ENCODE results near the gene ZNF879.
A peak's percentile ranks its signal among the peaks of the same experiment; 100 is the strongest.

The ZNF879 gene

DNA sequence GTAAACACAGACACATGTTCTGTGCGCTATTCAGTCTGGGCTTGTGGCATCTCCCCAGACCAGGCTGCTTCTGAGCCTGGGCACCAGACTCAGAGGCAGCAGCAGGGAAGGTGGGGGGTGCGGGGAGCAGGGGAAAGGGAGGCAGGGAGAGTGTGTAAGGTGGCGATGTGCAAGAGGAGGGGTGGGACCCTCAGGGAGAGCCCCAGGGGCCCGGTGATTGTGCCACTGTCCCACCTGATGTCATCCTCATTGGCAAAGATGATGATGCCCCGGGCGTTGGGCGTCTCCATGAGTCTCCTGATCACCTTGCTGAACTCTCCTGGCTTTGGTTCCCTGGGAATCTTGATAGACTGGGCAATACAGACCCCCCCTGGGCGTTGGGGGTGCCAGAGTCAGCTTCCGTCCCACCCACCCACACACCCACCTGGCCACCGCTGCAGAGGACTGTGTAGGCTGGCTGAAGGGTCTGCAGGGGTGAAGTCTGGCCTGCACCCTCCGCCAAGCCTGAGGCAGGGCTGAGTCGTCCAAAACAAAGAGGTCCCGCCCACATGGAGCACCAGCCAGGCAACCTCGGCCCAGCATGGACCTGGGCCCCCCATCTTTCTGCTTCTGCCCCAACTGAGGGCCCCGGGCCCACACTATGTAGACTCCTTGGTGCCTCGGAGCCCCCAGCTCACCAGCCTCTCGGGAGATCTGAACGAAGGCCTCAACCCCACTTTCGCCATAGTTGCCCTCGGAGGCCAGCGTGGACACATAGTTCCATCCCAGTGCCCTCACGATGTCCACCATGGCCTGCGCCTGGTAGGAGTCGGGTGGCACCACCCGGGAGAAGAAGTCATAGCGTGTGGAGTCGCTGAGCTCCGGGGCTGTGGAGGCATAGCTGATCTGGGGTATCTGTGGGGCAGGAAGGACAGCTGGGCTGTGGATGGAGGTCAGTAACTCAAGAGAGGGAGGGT is 32.1 kb upstream of the ZNF879 start:
- Histone ChIP-seq H3K27ac (ENCODE audit: low read depth, low read length, severe bottlenecking) (no peak overlapping the region), H3K4me3 (ENCODE audit: extremely low read depth, insufficient read depth, low read length, poor library complexity, severe bottlenecking) (no peak overlapping the region), H3K4me1 (ENCODE audit: control insufficient read depth, insufficient read depth, low read length, poor library complexity, severe bottlenecking) (no peaks in the 10 kb centered on the region), H3K36me3 (ENCODE audit: control insufficient read depth, insufficient read depth, low read length) (no peaks in the 10 kb centered on the region), H3K9me3 (ENCODE audit: control insufficient read depth, low read length) (peaks cover 34% of the 10 kb centered on the region)
- WGBS, 2 experiments (ENCODE audit: insufficient coverage in 2 of 2), result 86 to 87% methylated on average over 19 to 24 of the region's 28 CpGs

DNA sequence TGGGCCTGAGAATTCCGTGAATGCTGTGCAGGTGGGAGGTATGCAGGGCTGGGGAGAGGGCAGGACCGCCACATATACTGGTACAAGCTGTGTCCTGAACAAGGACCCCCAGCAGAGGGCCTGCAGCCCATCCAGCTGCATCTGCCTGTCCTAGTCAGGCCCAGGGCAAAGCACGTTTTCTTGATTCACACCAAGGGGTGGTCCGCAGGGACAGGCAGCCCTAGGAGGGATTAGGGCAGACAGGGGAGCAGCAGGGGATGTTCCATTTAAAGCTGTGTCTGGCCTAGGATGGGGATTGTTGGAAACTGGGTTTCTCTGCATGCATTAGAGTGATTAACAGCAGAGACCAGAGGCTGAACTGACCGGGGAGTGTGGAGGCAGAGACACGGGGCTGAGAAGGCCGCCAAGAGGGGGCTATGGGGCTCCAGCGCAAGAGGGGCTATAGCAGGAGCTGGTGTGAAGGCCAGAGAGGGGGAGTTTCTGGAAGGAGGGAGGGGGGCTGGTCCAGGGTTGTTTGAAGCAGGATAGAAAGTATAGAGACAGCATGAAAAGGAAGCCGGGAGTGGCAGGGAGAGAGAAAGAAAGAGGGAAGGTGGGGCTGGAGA is 31.2 kb upstream of the ZNF879 start:
- Histone ChIP-seq H3K4me3 (ENCODE audit: extremely low read depth, insufficient read depth, low read length, poor library complexity, severe bottlenecking) (no peak overlapping the region), H3K4me1 (ENCODE audit: control insufficient read depth, insufficient read depth, low read length, poor library complexity, severe bottlenecking) (no peaks in the 10 kb centered on the region), H3K27ac (ENCODE audit: low read depth, low read length, severe bottlenecking) (no peak overlapping the region), H3K36me3 (ENCODE audit: control insufficient read depth, insufficient read depth, low read length) (no peaks in the 10 kb centered on the region), H3K9me3 (ENCODE audit: control insufficient read depth, low read length) (peaks cover 30% of the 10 kb centered on the region)
- 65% methylated on average over 7 to 9 of the region's 9 CpGs for WGBS, 2 experiments (ENCODE audit: insufficient coverage in 2 of 2)

GRCh38 chr5:178993236-178993765 is 30.3 kb upstream of the ZNF879 start:
- no peak overlapping the region for H3K4me3 ChIP-seq (ENCODE audit: extremely low read depth, insufficient read depth, low read length, poor library complexity, severe bottlenecking)
- H3K9me3 ChIP-seq (ENCODE audit: control insufficient read depth, low read length), result peaks cover 28% of the 10 kb centered on the region
- WGBS, 2 experiments (ENCODE audit: insufficient coverage in 2 of 2), result 86 to 88% methylated on average over 16 to 18 of the region's 20 CpGs
- H3K27ac ChIP-seq (ENCODE audit: low read depth, low read length, severe bottlenecking), result no peak overlapping the region
- H3K36me3 ChIP-seq (ENCODE audit: control insufficient read depth, insufficient read depth, low read length), result no peaks in the 10 kb centered on the region
- no peaks in the 10 kb centered on the region for H3K4me1 ChIP-seq (ENCODE audit: control insufficient read depth, insufficient read depth, low read length, poor library complexity, severe bottlenecking)

DNA sequence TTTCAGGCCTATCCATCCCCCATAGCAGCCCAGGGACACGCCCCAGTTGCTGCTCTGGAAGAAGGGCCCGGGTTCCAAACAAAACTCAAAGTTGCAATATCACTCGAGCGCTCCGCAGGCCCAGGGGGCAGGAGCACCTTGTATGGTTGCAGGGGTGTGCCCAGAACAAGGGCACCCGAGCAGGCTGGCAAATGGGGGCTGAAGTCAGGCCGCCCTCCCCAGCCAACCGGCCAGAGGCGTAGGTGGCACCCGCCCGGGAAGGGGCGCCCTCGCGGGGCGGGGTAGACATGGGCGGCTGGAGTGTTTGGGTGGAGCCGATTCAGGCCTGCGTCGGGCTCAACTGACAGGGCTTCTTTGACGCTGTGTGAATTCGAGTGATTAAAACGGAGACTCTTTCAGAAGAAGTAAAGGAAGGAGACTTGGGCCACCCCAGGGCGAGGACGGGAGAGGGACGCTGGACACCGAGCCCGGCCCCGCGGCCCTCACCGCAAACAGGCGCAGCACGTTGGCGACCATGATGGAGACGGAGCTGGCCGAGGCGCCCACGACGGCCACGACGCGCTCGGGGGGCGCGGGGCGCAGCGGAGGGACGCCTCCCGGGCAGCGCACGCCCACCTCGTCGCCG is 29.5 kb upstream of the ZNF879 start:
- peaks cover 21% of the 10 kb centered on the region for H3K9me3 ChIP-seq (ENCODE audit: control insufficient read depth, low read length)
- H3K4me3 ChIP-seq (ENCODE audit: extremely low read depth, insufficient read depth, low read length, poor library complexity, severe bottlenecking), result no peak overlapping the region
- no peaks in the 10 kb centered on the region for H3K36me3 ChIP-seq (ENCODE audit: control insufficient read depth, insufficient read depth, low read length)
- no peak overlapping the region for H3K27ac ChIP-seq (ENCODE audit: low read depth, low read length, severe bottlenecking)
- H3K4me1 ChIP-seq (ENCODE audit: control insufficient read depth, insufficient read depth, low read length, poor library complexity, severe bottlenecking), result no peaks in the 10 kb centered on the region
- 44 to 51% methylated on average over 45 to 51 of the region's 53 CpGs for WGBS, 2 experiments (ENCODE audit: insufficient coverage in 2 of 2)

DNA sequence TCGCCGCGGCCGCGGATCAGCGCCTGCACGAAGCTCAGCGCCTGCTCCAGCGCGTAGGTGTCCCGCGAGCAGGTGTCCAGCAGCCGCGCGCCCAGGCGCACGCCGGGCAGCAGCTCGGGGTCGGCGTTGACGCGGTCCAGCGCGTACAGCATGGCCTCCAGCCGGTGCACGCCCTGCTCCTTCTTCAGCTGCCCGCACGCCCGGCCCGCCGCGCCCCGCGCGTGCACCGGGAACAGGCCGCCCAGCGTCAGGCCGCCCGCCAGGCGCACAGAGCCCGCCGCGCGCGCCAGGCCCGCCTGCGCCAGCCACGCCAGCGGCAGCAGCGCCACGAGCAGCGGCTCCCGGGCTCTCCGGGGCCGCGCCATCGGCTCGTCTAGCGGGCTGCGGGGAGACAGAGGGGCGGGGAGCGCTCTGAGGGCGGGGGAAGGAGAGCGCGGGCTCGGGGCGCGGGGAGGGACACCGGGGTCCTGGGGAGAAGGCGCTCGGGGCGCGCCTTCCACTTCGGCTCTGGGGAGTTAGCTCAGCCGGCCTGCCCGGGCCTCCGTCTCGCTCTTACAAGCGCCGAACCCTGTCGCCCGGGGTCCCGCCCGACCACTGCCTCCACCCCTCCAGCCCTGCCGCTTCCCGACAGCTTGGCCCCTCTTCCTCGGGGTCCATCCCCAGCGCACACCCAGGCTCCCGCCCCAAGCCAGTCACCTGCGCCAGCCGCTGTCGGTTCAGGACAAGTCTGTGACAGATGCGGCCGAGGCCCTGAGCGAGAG is 28.8 kb upstream of the ZNF879 start, which contains the start of gene GRM6:
Gene GRM6 (minus strand): TSS at position 741 of the 761 bp plus-strand sequence. CDS start 376 bp downstream, at position 365.
- 5 to 16% methylated on average over 61 to 75 of the region's 97 CpGs for WGBS, 2 experiments (ENCODE audit: insufficient coverage in 2 of 2)
- H3K36me3 ChIP-seq (ENCODE audit: control insufficient read depth, insufficient read depth, low read length), result no peaks in the 10 kb centered on the region
- H3K4me3 ChIP-seq (ENCODE audit: extremely low read depth, insufficient read depth, low read length, poor library complexity, severe bottlenecking), result peak within 1 kb of the TSS; percentile 21
- no peak within 1 kb of the TSS for H3K27ac ChIP-seq (ENCODE audit: low read depth, low read length, severe bottlenecking)
- no peaks in the 10 kb centered on the region for H3K4me1 ChIP-seq (ENCODE audit: control insufficient read depth, insufficient read depth, low read length, poor library complexity, severe bottlenecking)
- peaks cover 15% of the 10 kb centered on the region for H3K9me3 ChIP-seq (ENCODE audit: control insufficient read depth, low read length)

DNA sequence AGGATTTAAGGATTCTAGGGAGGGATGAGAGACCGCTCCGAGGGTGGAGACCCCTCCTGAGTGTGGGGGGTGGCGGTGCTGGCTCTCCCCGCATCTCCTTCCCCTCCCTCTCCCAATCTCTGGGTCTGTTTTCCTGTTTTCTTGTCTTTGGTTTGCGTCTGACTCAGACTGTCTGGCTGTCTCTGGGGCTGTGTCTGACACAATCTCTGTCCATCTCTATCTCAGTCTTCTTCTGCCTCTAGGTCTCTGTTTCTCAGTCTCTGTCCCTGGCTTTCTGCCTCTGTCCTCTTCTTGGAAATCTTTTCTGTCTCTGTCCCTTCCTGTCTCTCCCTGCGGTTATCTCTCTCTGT is 28.3 kb upstream of the ZNF879 start:
- WGBS, 2 experiments (ENCODE audit: insufficient coverage in 2 of 2), result 40 to 46% methylated on average over 3 to 4 of the region's 6 CpGs
- H3K9me3 ChIP-seq (ENCODE audit: control insufficient read depth, low read length), result peaks cover 15% of the 10 kb centered on the region
- no peak overlapping the region for H3K27ac ChIP-seq (ENCODE audit: low read depth, low read length, severe bottlenecking)
- H3K4me3 ChIP-seq (ENCODE audit: extremely low read depth, insufficient read depth, low read length, poor library complexity, severe bottlenecking), result peak overlapping the region; percentile 21
- H3K4me1 ChIP-seq (ENCODE audit: control insufficient read depth, insufficient read depth, low read length, poor library complexity, severe bottlenecking), result no peaks in the 10 kb centered on the region
- H3K36me3 ChIP-seq (ENCODE audit: control insufficient read depth, insufficient read depth, low read length), result no peaks in the 10 kb centered on the region

GRCh38 chr5:178996156-178996555 is 27.4 kb upstream of the ZNF879 start:
- peaks cover 21% of the 10 kb centered on the region for H3K9me3 ChIP-seq (ENCODE audit: control insufficient read depth, low read length)
- no peaks in the 10 kb centered on the region for H3K4me1 ChIP-seq (ENCODE audit: control insufficient read depth, insufficient read depth, low read length, poor library complexity, severe bottlenecking)
- no peak overlapping the region for H3K4me3 ChIP-seq (ENCODE audit: extremely low read depth, insufficient read depth, low read length, poor library complexity, severe bottlenecking)
- no peak overlapping the region for H3K27ac ChIP-seq (ENCODE audit: low read depth, low read length, severe bottlenecking)
- H3K36me3 ChIP-seq (ENCODE audit: control insufficient read depth, insufficient read depth, low read length), result no peaks in the 10 kb centered on the region
- WGBS, 2 experiments (ENCODE audit: insufficient coverage in 2 of 2), result 76 to 77% methylated on average over 5 to 8 of the region's 11 CpGs

GRCh38 chr5:178997191-178997590 is 26.4 kb upstream of the ZNF879 start:
- WGBS, 2 experiments (ENCODE audit: insufficient coverage in 2 of 2), result 79 to 80% methylated on average over 6 of the region's 6 CpGs
- Histone ChIP-seq H3K36me3 (ENCODE audit: control insufficient read depth, insufficient read depth, low read length) (no peaks in the 10 kb centered on the region), H3K27ac (ENCODE audit: low read depth, low read length, severe bottlenecking) (no peak overlapping the region), H3K4me3 (ENCODE audit: extremely low read depth, insufficient read depth, low read length, poor library complexity, severe bottlenecking) (no peak overlapping the region), H3K9me3 (ENCODE audit: control insufficient read depth, low read length) (peaks cover 15% of the 10 kb centered on the region), H3K4me1 (ENCODE audit: control insufficient read depth, insufficient read depth, low read length, poor library complexity, severe bottlenecking) (no peaks in the 10 kb centered on the region)

- Histone ChIP-seq H3K27ac (ENCODE audit: low read depth, low read length, severe bottlenecking) (no peak overlapping the region), H3K4me3 (ENCODE audit: extremely low read depth, insufficient read depth, low read length, poor library complexity, severe bottlenecking) (no peak overlapping the region), H3K4me1 (ENCODE audit: control insufficient read depth, insufficient read depth, low read length, poor library complexity, severe bottlenecking) (no peaks in the 10 kb centered on the region), H3K36me3 (ENCODE audit: control insufficient read depth, insufficient read depth, low read length) (no peaks in the 10 kb centered on the region), H3K9me3 (ENCODE audit: control insufficient read depth, low read length) (peaks cover 14% of the 10 kb centered on the region)
- 89 to 92% methylated on average over 13 of the region's 13 CpGs for WGBS, 2 experiments (ENCODE audit: insufficient coverage in 2 of 2)
Observed at GRCh38 chr5:178998441-178998840, 25.2 kb upstream of the ZNF879 start.

- H3K36me3 ChIP-seq (ENCODE audit: control insufficient read depth, insufficient read depth, low read length), result no peaks in the 10 kb centered on the region
- peaks cover 26% of the 10 kb centered on the region for H3K9me3 ChIP-seq (ENCODE audit: control insufficient read depth, low read length)
- no peak overlapping the region for H3K4me3 ChIP-seq (ENCODE audit: extremely low read depth, insufficient read depth, low read length, poor library complexity, severe bottlenecking)
- no peak overlapping the region for H3K27ac ChIP-seq (ENCODE audit: low read depth, low read length, severe bottlenecking)
- 84% methylated on average over 2 of the region's 2 CpGs; no CpG with 5 or more reads in 1 of the 2 experiments for WGBS, 2 experiments (ENCODE audit: insufficient coverage in 2 of 2)
- no peaks in the 10 kb centered on the region for H3K4me1 ChIP-seq (ENCODE audit: control insufficient read depth, insufficient read depth, low read length, poor library complexity, severe bottlenecking)
Observed at GRCh38 chr5:179006564-179006963, 17.0 kb upstream of the ZNF879 start.

All from mesodermal cell (in vitro differentiated cells).